Retinal pigment epithelial cell (primary cell): Measurements from ENCODE around the gene OR10A2.
"Not testable (repeated sequence)": the region's sequence is repeated elsewhere in the genome, so short reads cannot be mapped to it uniquely, and the experiment has no call there.

ENCODE experiments used
- DNase-seq: peaks from one replicate; pipeline ENCODE4 v3.0.0-alpha.2; 2010; ENCODE audit warnings: low read depth
- H3K4me3 ChIP-seq: 2 replicates; pipeline ENCODE4 v1.5.1; 2011; ENCODE audit warnings: mild to moderate bottlenecking, low read length, control low read depth, moderate library complexity
- CTCF ChIP-seq: conservative IDR thresholded peaks from 2 replicates; pipeline ENCODE4 v1.5.1; 2011; ENCODE audit warnings: low read depth, low read length, control low read depth, inconsistent platforms

The OR10A2 gene

GRCh38 chr11:6882751-6883150 is 19.9 kb downstream of the OR10A2 start:
- no peak overlapping the region for H3K4me3 ChIP-seq
- no peak for TF ChIP-seq CTCF
- DNase-seq = no peak

- DNase-seq, H3K4me3 ChIP-seq: not testable (repeated sequence)
These were observed 24.9 kb downstream of the OR10A2 start for GRCh38 chr11:6887711-6888110.

GRCh38 chr11:6888830-6889229 is 26.0 kb downstream of the OR10A2 start:
- no peak for DNase-seq
- no peak for TF ChIP-seq CTCF
- H3K4me3 ChIP-seq = no peak overlapping the region

- DNase-seq = no peak
- TF ChIP-seq CTCF = no peak
- no peak overlapping the region for H3K4me3 ChIP-seq
These were observed 27.0 kb downstream of the OR10A2 start for GRCh38 chr11:6889835-6890234.

- TF ChIP-seq CTCF = no peak
- DNase-seq = no peak
- no peak within 1 kb of the TSS for H3K4me3 ChIP-seq
These were observed 29.5 kb downstream of the OR10A2 start, which contains the start of gene OR2D2 for GRCh38 chr11:6892400-6892799. Gene OR2D2 (minus strand): TSS chr11:6892500. CDS start chr11:6892500, 0 bp downstream.

- no peak for DNase-seq
- H3K4me3 ChIP-seq = no peak overlapping the region
- TF ChIP-seq CTCF = no peak
These were observed 31.2 kb downstream of the OR10A2 start for GRCh38 chr11:6894097-6894496.

- TF ChIP-seq CTCF = no peak
- no peak for DNase-seq
- no peak overlapping the region for H3K4me3 ChIP-seq
These were observed 32.2 kb downstream of the OR10A2 start for GRCh38 chr11:6895010-6895409.

GRCh38 chr11:6898911-6899310 is 36.1 kb downstream of the OR10A2 start:
- no peak overlapping the region for H3K4me3 ChIP-seq
- no peak for DNase-seq
- no peak for TF ChIP-seq CTCF
